CD4-positive, alpha-beta T cell treated with Interleukin-4 for 1 hour (primary cell): ENCODE data around the gene IL3RA.

Experiments used
- DNase-seq, 2 donors: peaks; one replicate each; pipeline ENCODE4 v3.0.0-alpha.2; 2020 to 2022

The IL3RA gene

GRCh38 chrX:1385253-1386223 lies 49.0 kb downstream of the IL3RA start:
- no peak for DNase-seq

GRCh38 chrX:1386338-1387127 lies 49.9 kb downstream of the IL3RA start:
- no peak for DNase-seq

GRCh38 chrX:1387141-1387776 lies 50.7 kb downstream of the IL3RA start:
- no peak for DNase-seq

- no peak for DNase-seq
Measured at GRCh38 chrX:1388651-1389050, 52.1 kb downstream of the IL3RA start.

GRCh38 chrX:1389181-1389992 lies 52.8 kb downstream of the IL3RA start:
- DNase-seq = peak in 1 of 2 donors; percentile 9

- peak in 1 of 2 donors; percentile 9 for DNase-seq
Measured at GRCh38 chrX:1389993-1390285, 53.4 kb downstream of the IL3RA start.

GRCh38 chrX:1390621-1391369 lies 54.2 kb downstream of the IL3RA start:
- DNase-seq = no peak

GRCh38 chrX:1391370-1391706 lies 54.8 kb downstream of the IL3RA start:
- DNase-seq = peak; percentile 91 to 92

GRCh38 chrX:1391707-1392375 lies 55.3 kb downstream of the IL3RA start, which contains the start of gene SLC25A6:
Gene SLC25A6 (minus strand): TSS chrX:1392113. CDS start chrX:1392009, 104 bp downstream.
- peak; percentile 99 for DNase-seq

- DNase-seq = no peak
Measured at GRCh38 chrX:1392376-1393068, 55.9 kb downstream of the IL3RA start.

- no peak for DNase-seq
Measured at GRCh38 chrX:1393871-1394615, 57.5 kb downstream of the IL3RA start.

- no peak for DNase-seq
Measured at GRCh38 chrX:1394731-1395501, 58.3 kb downstream of the IL3RA start.

GRCh38 chrX:1395646-1396216 lies 59.1 kb downstream of the IL3RA start:
- DNase-seq = no peak

GRCh38 chrX:1397001-1397400 lies 60.4 kb downstream of the IL3RA start:
- DNase-seq = no peak

- no peak for DNase-seq
Measured at GRCh38 chrX:1397441-1398270, 61.1 kb downstream of the IL3RA start.

- no peak for DNase-seq
Measured at GRCh38 chrX:1398431-1399340, 62.1 kb downstream of the IL3RA start.

- DNase-seq = no peak
Measured at GRCh38 chrX:1400049-1400448, 63.5 kb downstream of the IL3RA start.
